NCI-H2196 (cell line): ENCODE results near the gene RUVBL1.

ENCODE experiments used
- DNase-seq: peaks from one replicate; lab custom pipeline; 2025; ENCODE audit not compliant: unreplicated experiment; lab: John Stamatoyannopoulos, UW

RUVBL1 gene

DNA sequence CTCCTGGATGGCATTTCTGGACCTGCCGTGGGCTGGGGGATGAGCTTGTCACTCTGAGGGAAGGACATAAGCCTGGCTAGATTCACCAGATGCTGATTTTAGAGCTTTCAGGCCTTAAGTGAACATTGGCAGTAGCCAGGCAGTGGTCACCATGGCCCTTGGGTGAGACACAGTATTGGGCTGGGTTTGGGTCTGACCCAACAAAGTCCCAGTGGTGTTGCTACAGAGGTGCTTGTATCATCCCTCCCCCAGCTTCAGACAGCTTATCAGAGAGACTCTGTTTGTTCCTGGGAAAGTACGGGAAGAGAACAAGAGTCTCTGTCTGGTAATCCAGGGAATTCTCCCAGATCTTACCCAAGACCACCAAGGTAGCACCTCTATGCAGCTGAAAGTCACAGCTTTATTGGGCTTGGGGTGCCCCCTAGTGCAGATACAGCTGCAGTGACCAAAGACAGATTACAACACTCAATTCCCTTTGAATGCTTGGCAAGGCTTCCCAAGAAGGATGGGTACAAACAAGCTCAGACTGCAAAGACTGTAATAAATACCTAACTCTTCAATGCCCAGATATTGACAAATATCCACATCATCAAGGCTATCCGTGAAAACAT, 9.8 kb upstream of the RUVBL1 start:
- DNase-seq: peak; percentile 21

DNA sequence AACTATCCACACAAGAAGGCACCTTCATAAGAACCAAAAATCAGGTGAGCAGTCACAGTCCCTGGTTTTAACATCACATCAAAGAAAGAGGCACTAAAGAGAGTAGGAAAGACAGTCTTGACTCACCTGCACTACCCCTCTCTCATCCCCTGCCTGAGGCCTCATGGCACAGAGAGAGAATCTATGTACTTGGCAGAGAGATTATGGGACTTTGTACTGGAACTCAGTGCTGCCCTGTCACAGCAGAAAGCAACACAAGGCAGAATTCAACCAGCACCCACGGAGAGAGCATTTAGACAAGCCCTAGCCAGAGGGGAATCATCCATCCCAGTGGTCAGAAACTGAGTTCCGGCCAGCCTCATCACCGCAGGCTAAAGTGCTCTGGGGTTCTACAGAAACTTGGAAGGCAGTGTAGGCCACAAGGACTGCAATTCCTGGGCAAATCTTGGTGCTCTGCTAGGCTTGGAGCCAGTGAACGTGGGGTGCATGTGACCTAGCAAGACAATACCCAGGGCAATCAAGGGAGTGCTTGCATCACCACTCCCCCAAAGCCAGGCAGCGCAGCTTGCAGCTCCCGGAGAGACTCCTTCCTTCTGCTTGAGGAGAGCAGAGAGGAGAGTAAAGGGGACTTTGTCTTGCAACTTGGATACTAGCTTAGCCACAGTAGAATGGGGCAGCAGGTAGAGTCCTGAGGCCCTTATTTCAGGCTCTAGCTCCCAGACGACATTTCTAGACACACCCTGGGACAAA, 8.5 kb upstream of the RUVBL1 start:
- no peak for DNase-seq

DNA sequence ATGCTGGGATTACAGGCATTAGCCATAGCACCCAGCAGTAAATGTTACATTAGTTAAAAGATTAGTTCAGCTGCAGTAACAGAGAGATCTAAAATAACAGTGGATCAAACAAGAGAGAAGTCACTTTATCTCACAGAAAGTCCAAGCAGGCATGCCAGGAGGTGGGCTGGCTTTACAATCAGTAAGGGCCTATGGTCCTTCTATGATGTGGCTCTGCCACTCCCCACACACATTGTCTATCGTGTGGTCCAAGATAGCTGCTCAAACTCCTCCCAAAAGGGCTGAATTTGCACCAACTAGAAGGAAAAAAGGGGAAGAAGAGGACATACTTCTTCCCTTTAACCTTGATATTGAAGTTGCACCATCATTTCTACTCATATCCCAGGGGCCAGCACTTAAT, 4.6 kb upstream of the RUVBL1 start:
- DNase-seq: no peak

DNA sequence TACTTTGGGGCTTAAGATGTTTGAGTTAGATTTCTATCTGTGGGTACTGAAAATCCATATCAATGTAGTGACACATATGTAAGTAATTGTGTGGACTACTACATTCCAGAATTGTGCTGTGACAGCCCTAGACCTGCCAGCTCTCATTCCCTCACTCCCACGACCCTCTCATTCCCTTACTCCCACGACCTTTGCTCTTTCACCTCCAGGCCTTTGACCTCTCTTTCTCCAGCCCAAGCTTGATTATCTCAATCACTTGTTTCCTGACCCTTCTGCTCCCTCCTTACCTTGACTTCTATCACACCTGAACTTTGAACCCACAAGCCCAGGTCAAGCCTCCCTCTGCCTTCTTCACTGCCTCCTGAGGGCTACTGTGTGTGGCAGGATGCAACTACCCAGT, 3.6 kb upstream of the RUVBL1 start:
- DNase-seq: no peak

DNA sequence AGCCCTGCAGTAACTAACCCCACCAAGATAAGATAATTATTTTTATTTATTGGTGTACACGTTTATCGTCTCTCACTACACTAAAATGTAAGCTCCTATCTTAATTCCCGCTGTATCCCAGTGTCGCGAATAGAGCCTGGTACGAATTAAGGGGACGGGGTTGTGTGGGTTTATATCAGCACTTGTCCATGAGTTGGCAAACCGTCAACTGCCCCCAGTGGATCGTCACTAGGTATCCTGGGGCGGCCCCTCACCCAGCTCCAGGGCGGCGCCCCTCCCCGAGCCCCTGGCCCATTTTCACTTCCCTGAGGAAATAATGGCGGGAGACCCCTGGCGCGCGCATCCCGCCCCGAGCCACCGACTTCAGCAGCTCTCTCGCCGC, 465 bp downstream of the RUVBL1 start:
- DNase-seq: no peak

DNA sequence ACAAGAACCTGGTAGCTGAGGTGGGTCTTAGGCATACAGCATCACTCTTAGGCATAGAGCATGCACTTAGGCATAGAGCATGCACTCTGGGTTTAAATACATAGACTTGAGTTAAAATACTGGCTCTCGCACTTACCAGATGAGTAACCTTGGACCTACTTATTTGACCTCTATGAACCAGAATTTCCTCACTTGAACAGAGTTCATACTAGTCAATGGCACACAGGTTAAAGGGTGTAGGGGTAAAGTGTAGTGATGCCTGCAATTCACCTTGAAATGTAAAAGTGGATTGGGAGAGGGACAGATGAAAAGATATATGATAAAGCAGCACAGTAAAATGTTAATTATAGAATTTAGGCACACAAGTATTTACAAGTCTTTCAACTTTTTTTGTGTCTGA, 1.6 kb downstream of the RUVBL1 start:
- DNase-seq: no peak

DNA sequence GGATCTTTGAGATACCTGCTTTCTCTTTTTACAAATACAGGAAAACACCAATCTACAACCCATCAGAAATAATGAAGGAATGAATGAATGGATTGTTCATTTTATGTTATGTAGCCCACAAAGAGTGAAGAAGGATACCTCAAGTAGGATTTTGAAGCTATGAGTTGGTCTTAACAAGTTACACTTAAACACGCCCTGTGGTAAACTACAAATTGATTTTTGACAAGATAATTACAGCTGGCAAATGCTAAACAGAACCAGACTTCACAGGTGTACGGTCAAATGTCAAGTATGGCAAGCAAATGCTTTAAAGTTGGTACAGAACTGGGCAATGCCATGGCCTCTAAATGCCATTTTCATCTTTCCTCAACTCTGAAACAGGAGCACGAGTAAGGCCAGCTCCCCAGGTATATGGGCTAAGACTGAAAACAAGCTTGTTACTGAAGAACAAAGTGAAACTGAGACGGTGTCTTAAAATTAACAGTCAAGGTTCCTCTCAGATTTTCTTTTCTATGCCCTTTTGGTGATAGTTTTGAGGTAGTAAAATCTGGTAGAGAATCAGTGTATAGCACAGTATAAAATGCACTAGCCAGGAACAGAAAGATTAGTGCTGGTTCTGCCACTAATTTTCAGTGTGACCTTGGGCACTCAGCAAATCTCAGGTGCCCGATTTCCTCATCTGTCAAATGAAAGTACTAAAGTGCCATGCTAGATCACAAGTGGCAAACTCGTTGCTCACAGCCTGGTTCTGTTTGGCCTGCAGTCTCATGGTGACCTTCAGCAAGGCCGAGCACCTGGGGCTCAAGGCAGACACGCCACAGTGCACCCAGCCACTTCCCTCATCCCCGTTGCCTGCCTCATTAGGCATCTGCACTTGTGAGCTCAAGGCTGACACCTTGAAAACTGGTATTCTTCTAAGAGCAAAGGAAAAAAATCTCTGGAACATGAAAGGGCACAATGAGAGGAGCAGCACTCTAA, 9.5 kb downstream of the RUVBL1 start:
- no peak for DNase-seq

DNA sequence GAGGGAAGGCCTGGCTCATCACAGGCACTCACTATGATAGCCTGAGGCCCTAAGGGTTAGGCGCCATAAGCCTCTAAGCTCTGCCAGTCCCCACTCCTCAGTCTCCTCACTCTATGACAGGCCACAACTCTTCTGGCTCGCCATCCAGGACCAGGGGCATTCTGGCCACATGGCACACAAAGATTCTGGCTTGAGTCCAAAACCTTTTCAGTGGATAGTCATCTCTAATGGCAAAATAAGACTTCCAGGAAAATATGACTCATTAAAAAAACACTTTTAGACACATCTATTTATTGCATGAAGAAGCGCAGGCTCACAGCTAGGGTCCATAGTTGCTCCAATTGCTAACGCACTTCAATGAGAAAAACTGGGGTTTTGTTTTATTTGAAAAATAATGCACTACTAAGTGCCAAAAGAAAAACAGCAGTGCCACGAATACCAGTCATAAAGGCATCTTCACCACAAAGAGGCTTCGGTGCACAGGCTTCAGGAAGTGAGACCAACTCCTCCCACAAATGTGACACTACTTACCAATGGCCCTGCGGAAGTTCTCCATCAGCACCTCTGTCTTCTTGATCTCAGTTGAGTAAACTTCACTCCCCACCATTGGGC, 11.1 kb downstream of the RUVBL1 start:
- DNase-seq: peak; percentile 88

DNA sequence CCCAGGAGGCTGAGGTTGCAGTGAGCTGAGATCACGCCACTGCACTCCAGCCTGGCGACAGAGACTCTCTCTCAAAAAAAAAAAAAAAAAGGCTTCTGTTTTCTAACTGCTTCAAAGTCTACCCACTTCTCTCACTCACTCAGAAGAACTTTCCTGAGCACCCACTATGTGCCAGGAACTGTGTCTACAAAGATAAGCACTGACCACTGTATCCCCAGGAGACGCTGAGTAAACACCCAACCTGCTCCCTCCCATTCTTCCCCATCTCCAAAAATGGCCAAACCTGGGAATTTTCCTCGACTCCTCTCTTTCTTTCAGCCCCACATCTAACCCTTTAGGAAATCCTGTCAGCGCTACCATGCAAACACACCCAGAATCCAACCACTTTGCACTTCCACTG, 12.5 kb downstream of the RUVBL1 start:
- DNase-seq: no peak

DNA sequence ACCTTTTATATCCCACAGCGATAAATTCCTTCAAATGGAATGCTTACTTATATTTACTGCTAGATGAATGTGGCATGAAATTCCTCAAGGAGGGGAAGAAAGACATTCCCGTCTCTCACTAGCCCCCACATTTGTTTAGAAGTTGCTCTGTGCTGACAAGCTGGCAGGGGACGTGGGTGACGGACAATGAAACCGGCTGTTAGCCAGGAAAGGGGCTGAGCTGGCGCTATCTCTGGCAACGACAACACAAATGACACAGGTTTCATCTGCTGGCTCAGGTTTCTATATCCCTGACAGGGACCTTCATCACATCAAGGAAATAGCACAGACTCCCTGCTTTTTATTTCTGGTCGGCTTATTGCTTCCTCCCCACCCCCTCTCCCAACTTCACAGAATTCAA, 15.8 kb downstream of the RUVBL1 start:
- no peak for DNase-seq

DNA sequence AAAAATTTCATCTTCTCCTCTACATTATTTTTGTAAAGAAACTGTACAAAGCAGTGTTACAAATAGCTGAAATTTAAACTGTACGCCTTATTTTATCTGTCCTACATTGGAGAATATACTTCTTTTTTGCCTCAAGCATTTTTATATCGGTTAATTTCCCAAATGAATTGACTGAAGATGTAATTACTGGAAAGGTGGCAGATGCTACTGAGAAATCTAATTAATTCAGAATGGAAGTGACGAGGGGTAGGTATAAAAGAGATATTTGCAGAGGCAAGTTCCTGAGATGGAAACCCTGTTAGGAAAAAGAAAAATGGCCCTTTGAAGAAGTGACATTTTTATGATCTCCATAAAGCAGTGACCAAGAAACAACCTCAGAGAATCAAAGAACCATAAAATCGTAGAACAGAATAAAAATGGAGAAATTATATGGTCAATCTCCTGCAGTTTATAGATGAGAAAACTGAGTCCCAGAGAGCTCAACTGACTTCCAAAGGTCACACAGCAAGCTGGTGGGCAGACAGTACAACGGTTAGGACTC, 20.4 kb downstream of the RUVBL1 start:
- DNase-seq: no peak

DNA sequence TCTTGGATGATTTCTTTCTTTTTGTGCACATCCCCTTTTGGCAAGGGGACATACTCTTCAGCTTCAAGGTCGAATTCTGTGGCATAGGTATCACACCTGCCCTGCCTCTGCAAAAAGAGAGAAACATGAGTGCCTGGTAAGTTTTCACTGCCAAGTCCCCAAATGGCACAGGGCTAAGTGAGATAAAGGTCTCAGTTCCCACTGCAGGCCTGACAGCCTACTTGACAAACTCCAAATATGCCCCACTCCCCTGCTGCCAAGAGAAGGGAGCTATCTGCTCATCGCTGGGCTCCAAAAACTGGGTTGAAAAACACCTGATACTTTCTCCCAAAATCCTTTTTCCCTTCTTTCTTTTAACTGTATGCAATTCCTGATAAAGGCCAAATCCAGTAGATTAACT, 23.0 kb downstream of the RUVBL1 start:
- no peak for DNase-seq

DNA sequence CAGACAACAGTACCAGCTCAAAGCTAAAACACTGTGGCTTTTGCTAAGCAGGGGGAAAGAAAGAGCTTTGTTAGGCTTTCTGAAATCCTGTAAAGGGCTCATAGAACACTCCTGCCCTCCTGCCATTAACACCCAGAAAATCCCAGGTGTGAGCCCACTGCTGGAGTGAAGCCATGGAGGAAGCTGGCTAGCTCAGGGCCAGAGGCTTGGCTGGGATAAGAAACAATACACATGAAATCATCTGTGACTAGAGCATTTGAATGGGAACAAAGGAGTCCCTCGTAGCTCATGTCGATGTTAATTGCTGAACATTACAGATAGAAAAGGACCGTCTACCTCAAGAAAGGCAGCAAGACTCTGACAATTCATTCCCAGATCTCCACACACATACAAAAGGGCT, 23.5 kb downstream of the RUVBL1 start:
- no peak for DNase-seq

DNA sequence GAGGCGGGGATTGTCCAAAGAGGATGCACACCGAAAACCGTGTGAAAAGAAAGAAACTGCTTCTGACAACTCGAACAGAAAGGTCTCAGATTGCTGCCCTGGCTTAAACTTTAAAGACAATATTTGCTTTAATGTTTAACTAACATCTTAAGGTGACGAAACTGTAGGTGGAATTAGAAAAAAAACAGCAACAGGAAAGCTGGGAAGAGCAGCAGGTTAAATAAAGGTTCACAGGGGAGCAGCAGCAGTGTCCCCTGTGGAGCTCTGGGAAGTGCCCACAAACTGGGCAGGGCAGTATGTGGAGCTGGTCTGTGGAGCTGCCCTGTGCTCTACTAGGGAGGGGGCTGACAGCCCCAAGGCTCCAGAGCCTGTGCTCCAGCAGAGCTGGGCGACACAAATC, 25.4 kb downstream of the RUVBL1 start:
- no peak for DNase-seq

DNA sequence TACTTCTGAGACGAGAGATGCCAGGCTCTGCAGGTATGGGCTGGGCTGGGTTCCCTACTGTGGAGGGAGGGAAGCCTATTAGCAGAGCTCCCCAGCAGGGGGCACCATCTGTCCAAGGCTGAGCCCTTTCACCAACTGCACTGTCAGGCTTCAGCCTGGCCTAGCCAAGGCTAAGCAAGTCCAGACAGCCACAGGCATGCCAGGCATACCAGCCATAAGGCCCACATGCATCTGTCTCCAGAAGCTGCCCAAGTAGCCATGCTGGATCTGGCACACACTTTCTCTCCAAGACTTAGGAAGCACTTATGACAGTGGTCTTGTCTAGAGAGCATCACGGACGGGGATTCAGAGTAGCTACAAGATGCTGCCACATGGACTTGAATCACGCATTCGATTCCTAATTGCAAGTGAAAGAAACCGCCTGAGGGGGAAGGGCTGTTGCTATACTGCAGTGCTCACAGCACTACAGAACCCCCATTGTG, 28.3 kb downstream of the RUVBL1 start:
- peak; percentile 93 for DNase-seq

DNA sequence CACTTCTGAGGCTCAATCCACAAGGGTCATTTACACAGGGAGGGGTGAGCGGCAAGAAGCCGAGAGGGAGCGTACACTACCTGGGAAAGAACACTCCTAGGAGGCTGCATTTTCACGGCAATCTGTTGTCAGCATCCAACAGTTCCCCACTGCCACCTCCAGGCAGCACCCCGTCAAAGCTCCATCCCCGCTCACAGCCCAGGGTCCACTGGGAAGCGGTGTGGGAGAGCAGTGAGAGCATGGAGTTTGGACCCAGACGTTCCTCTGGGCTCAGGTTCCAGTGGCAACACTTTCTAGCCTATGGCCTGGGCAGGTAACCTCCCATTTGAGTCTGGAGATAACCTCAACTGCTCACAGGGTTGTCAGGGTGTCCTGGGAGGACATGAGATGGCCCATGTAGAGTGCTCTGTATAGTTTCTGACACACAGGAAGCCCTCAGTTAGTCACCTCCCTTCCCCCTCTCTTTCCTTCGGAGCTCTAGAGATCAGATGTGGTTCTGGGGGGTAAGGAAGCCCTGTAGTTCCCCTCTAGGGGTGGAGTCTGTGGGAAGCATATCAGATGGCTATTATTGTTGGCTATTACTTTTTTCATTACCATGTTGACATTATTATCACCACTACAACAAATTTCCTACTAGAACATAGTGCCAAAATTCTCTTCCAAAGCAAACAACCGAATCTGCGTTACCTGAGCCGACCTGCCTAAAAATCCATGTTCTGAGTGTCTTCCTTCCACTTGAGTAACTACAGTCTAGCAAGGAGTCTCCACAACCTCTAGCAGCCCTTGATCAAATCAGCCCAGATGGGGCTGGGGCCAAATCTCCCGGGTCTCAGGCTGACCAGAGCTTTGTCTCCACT, 29.1 kb downstream of the RUVBL1 start:
- DNase-seq: no peak

DNA sequence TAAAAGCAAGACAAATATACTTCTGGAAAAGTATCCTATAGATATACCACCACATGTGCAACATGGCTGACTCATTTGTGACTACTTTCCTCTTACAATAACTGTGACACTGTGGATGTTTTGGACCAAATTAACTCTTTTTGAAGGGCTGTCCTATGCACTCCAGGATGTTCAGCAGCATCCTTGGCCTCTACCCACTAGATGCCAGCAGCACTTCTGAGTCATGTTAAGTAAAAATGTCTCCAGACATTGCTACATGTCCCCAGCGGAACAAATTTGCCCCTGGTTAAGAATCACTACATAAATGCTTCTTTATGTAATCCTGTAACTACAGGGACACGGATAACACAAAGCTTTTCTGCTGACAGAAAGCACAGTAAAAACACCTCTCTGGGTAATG, 32.0 kb downstream of the RUVBL1 start:
- DNase-seq: no peak

DNA sequence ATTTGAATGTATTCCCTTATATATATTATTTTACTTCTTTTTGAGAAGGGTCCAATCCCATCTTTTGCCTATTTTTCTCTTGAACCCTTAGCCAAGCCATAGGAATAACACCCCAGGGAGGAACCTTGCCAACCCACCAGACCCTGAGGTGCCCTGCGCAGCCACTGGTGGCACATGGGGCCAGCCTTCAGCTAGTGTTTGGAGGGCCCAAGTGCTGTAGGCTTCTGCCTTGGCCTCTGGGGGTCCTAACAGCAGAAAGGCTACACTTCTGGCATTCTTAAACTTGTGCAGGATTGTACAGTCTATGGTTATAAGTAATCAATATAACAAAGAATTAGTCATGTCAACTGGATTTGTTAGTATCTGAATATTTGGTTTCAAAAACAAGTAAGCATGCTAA, 34.5 kb downstream of the RUVBL1 start:
- no peak for DNase-seq

DNA sequence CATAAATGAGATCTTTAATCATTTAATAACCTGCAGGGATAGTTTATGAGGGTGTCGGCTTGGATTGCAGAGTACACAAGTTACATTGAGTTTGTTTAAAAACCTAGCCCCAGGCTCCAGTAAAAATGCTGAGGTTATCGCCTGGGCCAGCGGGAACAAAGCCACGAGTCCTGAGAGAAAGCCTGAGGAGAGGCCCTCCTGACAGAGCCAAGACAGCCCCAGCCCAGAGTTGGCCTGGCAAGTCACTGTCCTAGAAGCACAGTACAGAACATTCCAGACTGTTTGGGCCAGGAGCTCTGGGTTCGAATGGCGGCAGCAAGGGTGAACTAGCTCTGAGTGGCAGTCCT, 39.0 kb downstream of the RUVBL1 start:
- DNase-seq: no peak

DNA sequence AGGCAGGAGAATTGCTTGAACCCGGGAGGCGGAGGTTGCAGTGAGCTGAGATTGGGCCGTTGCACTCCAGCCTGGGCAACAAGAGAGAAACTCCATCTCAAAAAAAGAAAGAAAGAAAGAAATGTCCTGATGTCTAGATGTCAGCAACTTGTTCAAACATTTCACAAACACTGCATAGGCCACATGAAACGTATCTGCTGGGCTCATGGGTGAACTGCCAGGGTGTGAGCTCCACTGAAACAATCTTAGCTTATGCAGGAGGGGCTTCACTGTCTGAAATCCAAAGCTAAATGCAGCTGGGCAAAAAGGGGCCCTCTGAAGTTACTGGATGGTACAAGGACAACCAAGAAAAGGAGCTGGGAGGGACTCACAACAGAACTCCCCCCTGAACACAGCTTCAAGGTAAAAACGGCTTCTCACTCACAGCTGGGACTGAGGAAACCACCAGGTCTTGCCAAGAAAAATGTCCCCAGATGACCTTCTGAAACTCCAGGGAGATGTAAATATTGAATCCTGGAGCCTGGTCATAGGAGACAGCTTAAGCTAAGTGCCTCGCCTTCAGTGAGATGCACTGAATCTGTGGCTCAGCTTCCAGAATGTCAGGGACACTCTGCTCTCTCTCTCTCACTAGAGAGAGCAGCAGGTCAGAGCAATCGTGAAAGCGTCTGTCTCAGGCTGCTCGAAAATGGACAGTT, 39.5 kb downstream of the RUVBL1 start:
- no peak for DNase-seq
